ENCODE data around the gene CSK.

GRCh38 chr15:74822233-74822632, 40.4 kb downstream of the CSK start:
- TF ChIP-seq CTCF (IDR thresholded peaks at IDR 0.05) (no peak), POLR2A (IDR thresholded peaks at IDR 0.05) (no peak)
